AG04449 (cell line): ENCODE measurements around the gene TNF.

Source experiments
- CTCF ChIA-PET: fragments of 350-600 bp; formaldehyde crosslinking; extraction: SDS; loops from one replicate; lab custom pipeline; 2021; ENCODE audit warnings: antibody characterized with exemption; lab: Yijun Ruan, JAX
- POLR2A ChIA-PET: fragments of 400-600, 350-600 bp; formaldehyde crosslinking; extraction: SDS; loops from one replicate; lab custom pipeline; 2020; ENCODE audit warnings: antibody characterized with exemption, inconsistent platforms; lab: Yijun Ruan, JAX
- DNase-seq: peaks from one replicate; pipeline ENCODE4 v3.0.0-alpha.2; 2010; ENCODE audit warnings: low read depth, low spot score
- H3K4me3 ChIP-seq: 2 replicates; pipeline ENCODE4 v1.5.1; 2011; ENCODE audit warnings: low read depth, mild to moderate bottlenecking, control low read depth, low read length
- TF ChIP-seq, protein P1 (sequence below): IDR thresholded peaks from one replicate; pipeline ENCODE4 v1.5.1; 2011; ENCODE audit warnings: mild to moderate bottlenecking, moderate library complexity, low read length, control low read depth, inconsistent platforms; ENCODE audit not compliant: insufficient read depth; ENCODE audit errors: missing control alignments

The TNF gene

DNA sequence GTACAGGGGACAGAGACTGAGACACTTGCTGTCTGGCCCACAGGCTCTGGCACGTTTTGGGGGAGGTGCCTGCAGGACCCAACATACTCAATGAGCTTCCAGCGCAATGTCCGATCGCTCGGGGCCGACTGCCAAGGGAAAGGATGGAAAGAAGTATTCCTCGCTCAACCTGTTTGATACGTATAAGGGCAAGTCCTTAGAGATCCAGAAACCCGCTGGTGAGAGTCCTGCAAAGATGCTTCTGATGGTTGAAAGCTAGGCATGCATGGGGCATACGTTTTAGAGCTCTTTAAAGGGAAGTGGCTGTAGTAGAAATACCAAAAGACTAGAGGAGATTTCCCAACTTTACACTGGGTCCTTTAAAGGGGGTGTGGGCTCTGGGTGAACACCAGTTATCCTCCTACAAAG lies 47.3 kb downstream of the TNF start:
- ChIA-PET POLR2A (interaction anchor here (1.4 to 3.1 kb wide), 3 partner anchors 14 to 80 kb away, joined by 3 to 16 read pairs (median 7); no protein-coding TSS in a partner anchor), CTCF (interaction anchor here (1.2 to 2.7 kb wide), 2 partner anchors 12 to 76 kb away, joined by 4 to 17 read pairs; partner anchors contain the start of genes ATP6V1G2 and NFKBIL1)
- TF ChIP-seq, protein P1, sequence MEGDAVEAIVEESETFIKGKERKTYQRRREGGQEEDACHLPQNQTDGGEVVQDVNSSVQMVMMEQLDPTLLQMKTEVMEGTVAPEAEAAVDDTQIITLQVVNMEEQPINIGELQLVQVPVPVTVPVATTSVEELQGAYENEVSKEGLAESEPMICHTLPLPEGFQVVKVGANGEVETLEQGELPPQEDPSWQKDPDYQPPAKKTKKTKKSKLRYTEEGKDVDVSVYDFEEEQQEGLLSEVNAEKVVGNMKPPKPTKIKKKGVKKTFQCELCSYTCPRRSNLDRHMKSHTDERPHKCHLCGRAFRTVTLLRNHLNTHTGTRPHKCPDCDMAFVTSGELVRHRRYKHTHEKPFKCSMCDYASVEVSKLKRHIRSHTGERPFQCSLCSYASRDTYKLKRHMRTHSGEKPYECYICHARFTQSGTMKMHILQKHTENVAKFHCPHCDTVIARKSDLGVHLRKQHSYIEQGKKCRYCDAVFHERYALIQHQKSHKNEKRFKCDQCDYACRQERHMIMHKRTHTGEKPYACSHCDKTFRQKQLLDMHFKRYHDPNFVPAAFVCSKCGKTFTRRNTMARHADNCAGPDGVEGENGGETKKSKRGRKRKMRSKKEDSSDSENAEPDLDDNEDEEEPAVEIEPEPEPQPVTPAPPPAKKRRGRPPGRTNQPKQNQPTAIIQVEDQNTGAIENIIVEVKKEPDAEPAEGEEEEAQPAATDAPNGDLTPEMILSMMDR = no peak
- no peak for DNase-seq
- peak overlapping the region; percentile 97 for H3K4me3 ChIP-seq

GRCh38 chr6:31624070-31624469 lies 48.7 kb downstream of the TNF start:
- H3K4me3 ChIP-seq = no peak overlapping the region
- CTCF ChIA-PET = interaction anchor here (1.0 kb wide), 1 partner anchor 10 kb away, joined by 3 read pairs; no protein-coding TSS in a partner anchor
- no peak for DNase-seq
- TF ChIP-seq, protein P1 = no peak
- POLR2A ChIA-PET = no interaction called here

- ChIA-PET POLR2A (interaction anchor here (1.0 to 1.8 kb wide), 2 partner anchors 12 to 25 kb away, joined by 3 to 9 read pairs; no protein-coding TSS in a partner anchor), CTCF (interaction anchor here (0.6 to 3.1 kb wide), 4 partner anchors 9 to 49 kb away, joined by 3 to 11 read pairs (median 3); no protein-coding TSS in a partner anchor)
- DNase-seq = no peak
Measured at GRCh38 chr6:31626952-31627351, 51.6 kb downstream of the TNF start.

GRCh38 chr6:31627690-31628287 lies 52.4 kb downstream of the TNF start:
- CTCF ChIA-PET = interaction anchor here (0.6 to 3.1 kb wide), 3 partner anchors 8 to 35 kb away, joined by 3 to 11 read pairs (median 3); no protein-coding TSS in a partner anchor
- no peak overlapping the region for H3K4me3 ChIP-seq
- DNase-seq = no peak
- POLR2A ChIA-PET = interaction anchor here (1.8 kb wide), 1 partner anchor 12 kb away, joined by 9 read pairs; no protein-coding TSS in a partner anchor
- TF ChIP-seq, protein P1 = no peak

More at GRCh38 chr6:31626952-31627351, 51.6 kb downstream of the TNF start:
- H3K4me3 ChIP-seq = no peak overlapping the region
- TF ChIP-seq, protein P1 = no peak
